Stimulated activated CD8-positive, alpha-beta memory T cell treated with anti-CD3 and anti-CD28 coated beads, Interleukin-2, amount 100 ng/mL, for 1 hour (primary cell): ENCODE measurements around the gene EVX1.

Experiments used
- DNase-seq, 2 donors: peaks; one replicate each; pipeline ENCODE4 v3.0.0-alpha.2; 2020; ENCODE audit warnings: low read depth in 2 of 2

Gene EVX1

DNA sequence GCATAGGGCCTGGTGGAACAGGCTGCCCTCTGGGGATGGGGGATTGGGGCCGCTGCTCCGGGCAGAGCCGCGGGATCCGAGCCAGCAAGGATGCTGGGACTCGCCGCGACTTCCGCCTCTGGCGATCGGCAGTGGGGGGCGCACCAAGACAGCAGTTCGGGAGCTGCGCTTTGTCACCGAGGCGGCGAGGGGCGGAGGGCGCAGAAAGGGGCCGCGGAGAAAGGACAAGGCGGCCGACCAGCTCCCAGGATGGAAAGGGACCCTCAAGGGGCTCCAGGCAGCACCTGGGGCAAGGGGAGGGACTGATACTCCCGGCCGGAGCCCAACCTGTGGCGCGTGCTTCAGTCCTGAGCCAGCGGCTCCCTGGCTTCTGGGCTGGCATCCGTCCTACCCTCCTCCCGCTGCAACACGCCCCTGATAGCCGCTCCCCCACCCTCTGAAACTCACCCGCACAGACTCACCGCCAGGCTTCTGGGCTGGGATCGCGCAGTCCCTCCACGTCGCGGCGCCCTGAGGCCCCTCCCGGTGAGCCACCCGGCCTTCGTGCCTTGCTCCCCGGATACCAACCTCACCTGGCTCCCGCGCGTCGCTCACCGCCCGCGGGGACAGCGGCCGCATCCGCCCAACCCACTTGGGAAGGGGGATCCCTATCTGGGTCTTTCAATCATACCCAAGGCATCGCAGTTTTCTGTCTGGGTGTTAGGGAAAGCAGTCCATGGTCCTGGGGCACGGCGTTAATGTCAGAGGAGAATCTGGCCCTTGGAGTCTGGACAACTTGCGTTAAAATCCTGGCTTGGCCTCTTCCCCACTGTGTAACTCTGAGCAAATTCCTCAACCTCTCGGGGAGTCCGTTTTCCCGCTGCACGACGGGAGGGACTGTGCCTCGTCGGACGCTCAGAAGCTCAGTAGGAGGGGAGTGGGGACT lies 7.0 kb upstream of the EVX1 start:
- DNase-seq: no peak

DNA sequence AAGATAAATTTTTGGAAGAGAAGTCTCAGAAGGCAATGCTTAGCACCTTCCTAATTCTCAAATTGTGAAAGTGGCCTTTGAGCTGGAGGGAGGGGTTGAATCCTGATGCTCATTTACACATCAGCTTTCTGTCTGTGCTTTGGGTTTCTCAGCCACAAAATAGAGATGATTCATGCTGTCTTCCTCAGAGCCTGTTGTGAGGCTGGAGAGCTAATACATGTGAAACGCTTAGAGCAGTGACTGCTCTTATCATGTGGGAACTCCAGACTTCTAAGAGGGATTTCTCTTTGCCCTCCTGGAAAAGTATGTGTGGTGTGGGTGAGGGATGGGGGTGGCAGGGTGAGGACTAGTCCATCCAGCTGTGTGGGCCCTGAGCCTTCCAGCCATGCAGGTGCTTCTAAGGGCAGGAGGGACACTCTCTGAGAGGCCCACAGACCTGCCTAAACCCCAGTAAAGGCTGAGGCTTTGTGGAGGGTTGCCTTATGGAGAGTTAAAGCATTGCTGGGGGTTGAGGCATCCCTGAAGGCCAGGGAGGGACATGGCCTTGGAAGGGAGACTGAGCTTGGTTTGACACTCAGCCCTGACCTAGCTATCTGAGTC lies 4.8 kb upstream of the EVX1 start:
- DNase-seq: no peak

DNA sequence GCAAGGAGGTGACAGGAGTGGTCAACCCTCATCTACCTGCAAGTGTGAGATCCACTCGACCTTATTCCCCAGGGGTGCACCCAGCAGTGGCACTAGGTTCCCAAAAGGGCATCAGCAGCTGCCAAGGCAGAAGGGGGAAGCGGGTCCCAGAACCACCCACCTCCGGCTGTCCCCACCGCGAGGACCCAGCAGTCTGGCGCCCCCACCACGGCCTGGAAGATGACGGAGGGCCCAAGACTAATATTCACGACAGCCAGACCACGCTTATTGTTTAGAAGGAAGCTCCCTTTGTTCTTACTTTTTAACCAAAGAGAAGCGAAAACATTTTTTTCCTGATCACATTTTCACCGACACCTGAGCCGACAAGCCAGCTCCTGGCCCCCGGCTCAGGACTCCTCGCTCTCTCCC lies 3.6 kb upstream of the EVX1 start:
- no peak for DNase-seq

DNA sequence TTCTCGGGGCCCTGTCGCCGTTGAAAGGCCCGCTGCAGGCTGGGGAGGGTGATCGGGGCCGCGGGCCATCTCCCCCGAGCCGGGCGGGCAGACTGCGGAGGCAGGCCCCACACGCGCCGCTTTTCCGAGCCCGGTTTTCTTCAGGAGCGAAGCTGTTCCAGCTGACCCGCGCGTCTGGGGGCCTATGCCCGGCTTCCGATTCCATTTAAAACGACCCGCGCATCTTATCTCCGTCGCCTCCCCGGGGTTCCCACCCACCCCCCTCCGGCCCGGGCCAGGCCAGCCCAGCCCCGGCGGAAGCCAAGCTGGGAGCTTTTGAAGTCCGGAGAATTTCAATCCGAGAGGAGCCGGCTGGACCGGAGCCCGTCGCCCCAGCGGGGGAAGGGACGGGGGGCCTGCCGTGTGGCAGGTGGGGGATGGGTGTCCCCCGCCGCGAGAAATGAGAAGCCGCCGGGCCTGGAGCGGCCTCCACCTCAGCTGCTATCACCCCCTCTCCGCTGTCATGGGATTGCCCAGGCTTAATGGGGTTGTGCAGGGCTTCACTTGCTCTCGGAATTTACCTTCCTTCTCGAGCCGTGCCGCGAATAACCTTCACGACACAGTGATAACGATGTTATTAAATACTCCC lies 3.1 kb upstream of the EVX1 start:
- DNase-seq: no peak

DNA sequence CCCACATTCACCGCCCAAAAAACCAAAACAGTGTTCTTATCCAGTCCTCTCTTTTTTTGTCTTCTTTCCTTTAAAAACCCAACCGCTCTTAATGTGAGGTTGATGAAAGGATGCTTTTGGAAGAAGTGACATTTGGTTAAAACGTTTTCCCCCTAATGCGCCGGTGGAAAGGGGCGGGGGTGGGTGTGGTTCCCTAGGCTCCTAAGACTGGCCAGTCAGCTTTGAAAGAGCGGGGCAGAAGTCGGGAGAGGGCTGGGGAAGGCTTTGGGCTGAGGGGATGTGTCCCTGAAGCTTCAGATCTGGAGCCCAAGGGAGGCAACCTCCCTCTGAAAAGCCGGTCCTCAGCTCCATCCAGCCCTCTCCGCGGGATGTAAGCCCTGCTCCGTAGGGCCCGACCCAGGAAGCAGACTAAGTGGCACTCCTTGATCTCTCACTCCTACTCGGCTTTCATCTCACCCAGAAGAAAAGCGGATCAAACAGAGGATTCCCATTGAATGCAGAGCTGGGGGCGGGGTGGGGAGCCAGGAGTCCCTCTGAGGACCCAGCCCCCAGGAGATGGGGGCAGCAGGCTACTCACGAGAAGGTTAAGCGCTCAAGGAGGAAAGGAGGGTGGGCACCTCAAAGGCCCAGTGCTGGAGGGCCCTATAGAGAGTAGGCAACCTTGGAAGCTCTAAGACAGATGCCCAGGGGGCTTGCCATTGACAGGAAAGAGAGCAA lies 2.4 kb upstream of the EVX1 start:
- DNase-seq: no peak

DNA sequence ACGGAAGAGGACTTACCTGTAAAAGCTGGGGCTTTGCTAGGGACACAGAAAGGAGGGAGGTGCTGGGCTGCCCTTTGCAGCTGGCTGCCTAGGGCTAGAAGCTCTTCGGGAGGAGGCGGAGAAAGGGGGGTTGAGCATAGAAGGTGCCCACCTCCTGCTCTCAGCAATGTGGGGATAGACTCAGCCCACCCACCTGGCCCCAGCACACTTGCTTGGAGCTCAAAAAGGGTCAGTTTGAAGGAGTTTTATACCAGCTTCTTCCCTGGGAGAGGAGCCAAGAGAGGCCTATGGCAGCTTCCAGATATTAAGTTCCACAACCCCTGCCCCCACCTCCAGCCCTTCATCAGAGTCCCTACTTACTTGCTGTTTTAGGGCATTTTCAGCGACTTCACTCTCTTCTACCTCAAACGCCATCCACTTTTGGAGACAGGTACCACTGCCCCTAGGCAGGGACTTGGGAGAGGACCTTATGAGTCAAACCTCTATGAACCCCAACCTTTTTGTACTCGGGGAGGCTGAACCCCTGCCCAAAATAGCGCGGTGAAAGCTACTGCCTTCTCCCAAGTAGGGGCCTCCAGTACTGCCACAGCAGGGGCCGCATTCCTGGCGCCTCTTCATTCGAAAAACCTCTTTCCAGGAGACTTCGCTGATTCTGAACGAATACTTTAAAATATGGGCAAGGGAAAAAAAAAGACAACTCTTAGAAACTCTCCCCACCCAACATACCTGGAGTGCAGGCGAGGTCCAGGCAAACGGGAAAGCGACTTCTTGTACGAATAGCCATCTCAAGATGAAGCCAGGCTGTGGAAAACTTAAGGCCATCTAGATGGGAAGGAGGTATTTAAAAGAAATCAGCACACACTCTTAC lies 1.2 kb upstream of the EVX1 start:
- DNase-seq: no peak

DNA sequence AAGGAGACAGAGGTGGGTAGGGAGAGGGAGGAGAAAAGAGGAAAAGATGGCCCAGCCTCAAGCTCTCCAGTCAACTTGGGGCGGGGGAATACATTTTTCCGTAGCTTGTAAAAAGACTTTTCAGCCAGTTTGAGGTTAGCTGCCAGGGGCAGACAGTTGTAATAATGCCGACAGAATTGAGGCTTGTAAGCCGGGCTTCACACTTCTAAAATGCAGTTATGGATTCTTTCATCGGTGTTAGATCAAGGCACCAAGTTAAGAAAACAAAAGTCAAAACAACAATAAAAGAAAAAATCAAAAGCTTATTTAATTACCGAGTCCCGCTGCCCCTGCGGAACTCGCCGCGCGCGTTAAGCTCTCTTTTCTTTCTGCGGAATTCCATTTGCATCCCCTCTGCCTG lies 448 bp upstream of the EVX1 start:
- DNase-seq: no peak

DNA sequence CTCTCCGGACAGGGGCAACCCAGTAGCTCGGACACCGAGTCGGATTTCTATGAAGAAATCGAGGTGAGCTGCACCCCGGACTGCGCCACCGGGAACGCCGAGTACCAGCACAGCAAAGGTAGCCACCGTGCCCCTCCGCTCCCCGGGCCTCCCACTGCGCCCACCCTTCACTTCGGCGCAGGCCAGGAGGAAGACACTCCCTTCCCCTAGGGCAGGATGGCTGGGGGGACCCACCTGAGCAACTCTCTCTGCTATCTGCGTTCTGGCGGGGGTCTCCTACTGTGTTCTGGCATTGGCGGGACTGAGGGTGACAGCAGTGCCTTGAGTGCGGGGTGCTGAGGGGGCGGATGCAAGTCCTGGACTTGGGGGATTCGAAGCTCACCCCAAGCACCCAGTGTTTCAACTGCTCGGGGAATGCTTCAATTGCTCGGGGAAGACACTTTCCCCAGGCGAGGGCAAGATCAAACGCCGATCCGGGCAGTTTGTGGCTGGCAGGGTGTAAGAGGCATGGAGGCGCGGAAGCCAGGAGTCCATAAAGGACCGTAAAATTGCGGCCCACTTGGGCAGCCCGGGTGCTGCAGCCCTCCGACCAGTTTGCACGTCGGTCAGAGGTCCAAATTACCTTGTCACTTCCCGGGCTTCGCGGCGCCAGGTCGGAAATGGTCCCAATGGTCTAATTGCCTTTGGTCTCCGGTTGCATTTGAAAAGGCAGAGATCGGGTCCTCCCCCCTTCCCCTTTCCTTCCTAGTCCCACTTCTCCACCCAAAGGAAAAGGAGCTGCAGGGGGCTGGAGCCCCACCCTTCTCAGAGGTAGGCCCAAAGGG lies 950 bp downstream of the EVX1 start:
- DNase-seq: no peak

DNA sequence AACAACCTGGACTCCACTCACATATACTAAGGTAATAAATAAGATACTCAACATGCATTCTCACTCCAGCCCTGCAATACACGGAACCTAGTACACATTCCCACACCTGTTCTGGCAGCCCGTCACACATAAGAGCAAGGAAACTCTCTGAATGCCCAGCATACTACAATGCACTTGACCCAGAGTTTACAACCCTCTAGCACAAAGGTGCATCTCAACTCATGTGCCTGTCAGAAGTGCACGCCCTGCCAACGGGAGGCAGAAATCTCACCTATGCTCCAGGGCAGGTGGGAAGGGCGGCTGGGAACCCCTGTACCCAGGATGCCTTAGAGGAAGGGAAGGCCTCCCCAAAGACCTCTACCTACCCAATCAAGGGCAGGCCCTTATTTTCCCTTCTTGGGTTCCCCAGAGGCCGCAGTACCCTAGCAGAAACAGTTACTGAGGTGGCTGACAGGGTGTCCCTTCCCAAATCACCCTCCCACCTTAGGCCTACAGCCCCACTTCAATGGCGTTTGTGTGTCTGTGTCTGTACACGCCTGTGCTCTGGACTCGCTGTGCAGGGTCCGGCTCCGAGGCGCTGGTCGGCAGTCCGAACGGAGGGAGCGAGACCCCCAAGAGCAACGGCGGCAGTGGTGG lies 2.0 kb downstream of the EVX1 start:
- DNase-seq: no peak

DNA sequence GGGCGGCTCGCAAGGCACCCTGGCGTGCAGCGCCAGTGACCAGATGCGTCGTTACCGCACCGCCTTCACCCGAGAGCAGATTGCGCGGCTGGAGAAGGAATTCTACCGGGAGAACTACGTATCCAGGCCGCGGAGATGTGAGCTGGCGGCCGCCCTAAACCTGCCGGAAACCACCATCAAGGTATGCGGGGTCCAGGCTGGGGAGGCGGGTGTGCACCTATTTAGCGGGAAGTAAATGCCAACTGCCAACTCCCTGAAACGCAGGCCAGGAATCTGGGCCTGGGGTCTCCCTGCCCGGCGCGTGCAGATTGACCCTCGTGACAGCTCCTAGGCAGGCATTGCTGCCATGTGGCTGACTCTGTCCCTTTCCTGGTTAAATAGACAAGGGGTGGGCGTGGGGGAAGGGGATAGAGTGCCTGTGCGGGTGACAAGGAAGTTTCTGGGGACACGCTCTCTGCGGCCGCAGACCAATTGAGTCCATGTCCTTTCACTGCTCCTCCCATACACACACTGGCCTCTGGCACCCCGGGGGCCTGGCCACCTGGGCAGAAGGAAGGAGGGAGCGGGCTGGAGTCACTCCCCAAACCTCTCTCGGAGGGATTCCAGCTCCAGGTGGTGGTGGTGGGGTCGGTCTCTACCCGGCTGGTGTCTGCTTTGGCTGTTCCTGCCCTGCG lies 2.7 kb downstream of the EVX1 start:
- DNase-seq: no peak

DNA sequence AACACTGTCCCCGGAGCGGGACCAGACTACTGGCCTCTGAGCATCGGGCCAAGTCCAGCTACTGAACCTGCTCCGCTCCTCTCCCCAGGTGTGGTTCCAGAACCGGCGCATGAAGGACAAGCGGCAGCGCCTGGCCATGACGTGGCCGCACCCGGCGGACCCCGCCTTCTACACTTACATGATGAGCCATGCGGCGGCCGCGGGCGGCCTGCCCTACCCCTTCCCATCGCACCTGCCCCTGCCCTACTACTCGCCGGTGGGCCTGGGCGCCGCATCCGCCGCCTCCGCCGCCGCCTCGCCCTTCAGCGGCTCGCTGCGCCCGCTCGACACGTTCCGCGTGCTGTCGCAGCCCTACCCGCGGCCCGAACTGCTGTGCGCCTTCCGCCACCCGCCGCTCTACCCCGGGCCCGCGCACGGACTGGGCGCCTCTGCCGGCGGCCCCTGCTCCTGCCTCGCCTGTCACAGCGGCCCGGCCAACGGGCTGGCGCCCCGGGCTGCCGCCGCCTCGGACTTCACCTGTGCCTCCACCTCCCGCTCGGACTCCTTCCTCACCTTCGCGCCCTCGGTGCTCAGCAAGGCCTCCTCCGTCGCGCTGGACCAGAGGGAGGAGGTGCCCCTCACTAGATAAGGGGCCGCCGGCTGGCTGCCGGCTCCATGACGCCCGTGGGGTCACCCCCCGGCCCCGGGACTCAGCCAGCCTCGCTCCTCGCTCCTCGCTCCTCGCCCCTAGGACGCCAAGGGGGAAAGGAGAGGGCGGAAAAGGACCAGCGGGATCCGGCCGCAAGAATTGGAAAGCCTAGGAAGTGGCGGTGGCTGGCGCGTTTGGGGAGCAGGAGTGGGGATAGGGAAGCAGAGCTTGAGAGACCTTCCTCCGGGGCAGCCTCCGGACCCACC lies 3.4 kb downstream of the EVX1 start:
- no peak for DNase-seq

DNA sequence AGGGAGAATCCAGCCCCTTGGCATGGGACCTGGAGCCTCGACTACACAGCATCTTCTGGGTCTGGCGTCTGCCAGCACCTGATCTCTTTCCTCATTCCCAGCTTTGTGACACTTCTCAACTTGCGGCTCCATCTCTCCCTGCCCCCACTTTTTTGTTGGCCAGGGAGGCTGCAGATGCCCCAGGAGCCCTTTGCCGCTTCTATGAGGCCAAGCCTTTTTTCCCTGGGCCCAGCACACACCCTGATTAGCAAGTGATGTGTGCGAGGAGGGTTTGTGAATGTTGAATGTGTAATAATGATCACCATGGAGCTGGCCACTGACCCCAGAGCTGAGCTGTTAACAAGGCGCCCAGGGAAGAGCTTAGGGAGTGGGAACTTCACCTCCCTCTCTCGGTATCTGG lies 4.4 kb downstream of the EVX1 start:
- DNase-seq: no peak

DNA sequence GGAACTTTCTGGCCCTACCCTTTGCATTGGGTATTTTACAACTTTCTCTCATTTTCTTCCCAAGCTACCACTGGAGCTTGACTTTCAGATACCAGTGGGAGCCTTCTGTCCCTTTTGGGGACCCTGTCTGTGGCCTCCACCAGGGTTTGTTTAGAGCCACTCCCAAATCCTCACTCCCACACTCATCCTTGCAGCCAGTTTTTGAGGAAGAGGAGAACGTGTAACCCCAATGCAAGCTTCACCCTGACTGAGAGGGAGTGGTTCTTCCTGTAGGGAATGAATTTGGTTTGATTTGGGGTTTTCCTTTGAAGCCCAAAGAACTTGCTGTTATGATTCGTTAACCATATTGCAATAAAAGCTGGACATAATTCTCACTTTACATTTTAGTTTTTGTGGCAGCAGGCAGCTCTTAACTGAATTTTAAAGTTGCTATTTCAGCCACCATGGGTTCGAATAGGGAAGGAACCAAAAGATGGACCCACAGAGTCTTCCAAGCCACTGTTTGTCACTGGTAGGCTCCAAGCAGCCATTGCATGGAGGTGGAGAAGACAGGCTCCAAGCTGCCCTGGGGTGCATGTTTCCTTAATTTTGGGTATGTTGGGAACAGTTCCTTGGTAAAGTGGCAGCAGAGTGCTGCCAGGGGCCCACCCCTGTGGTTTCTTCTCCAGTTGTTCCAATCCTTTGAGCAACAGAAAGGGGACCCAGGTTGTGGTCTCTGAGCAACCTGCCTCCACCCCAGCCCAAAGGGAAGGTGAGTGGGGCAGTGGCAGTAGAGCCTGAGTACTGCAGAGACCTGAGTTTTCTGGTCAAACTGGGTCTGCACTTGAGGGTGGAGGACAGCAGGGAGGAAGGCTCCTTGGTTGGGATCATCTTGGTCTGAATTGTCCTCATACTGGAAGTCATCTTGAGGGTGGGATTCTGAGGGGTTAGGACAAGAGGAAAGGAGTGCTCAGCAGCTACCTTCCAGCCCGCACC lies 5.1 kb downstream of the EVX1 start:
- no peak for DNase-seq

DNA sequence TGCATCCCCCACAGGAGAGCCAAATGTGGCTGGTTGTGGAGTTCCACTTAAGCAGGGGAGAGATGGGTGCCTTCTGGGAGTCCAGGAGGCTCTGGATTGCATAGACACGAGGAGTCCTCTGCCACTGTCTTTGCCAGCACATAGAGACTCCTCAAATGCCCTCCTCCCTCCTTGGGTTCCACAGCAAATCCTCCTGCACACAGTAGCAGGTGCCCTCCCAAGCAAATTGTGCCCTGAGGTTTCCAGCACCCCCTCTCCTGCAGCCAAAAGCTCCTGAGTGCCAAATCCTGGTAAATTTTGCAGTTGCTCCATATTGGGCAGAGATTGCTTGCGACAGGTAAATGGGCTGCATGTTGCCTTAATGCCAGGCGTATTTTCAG lies 5.8 kb downstream of the EVX1 start:
- no peak for DNase-seq

DNA sequence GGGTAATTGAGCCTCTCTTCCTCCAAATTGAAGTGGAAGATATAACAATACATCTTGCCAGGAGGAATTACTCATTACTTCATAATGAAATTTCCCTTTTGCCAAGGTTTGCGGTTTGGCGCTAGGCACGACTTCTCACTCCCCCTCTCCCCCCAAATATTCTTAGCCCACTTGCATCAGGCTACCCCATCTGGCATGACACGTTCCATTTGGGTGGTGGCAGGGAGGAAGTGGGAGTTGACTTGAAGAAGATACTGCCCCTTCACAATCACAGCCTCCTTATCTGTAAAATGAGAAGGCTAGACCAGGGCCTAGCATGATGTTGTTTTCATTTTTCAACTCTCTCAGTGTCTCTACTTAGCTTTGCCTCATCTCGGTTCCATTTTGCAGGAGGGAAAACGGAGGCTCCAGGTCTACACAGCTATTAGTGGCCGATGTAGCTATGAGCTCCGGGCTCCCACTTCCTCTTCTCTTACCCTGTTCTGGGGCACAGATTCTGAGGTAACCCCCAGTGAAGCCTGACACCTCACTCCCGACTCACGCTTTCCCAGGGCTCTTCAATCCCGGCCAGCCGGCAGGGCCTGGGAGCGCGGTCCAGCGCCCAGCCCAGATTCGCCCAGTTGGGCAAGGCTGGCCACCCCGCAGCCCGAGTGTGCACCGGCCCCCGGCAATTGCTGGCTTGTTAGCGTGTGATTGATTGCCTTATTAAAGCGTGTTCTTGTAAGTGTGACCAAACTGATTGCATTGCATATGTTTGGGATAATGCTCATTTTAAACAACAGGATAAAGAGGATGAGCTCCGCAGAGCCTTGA lies 6.5 kb downstream of the EVX1 start:
- DNase-seq: no peak
